ENCODE results near the gene KRT72.
"Not testable (repeated sequence)": the region's sequence is repeated elsewhere in the genome, so short reads cannot be mapped to it uniquely, and the experiment has no call there.

The KRT72 gene

GRCh38 chr12:52606096-52606495 is 4.8 kb upstream of the KRT72 start:
- no peak for DNase-seq

- no peak for DNase-seq
These were observed 4.3 kb upstream of the KRT72 start for GRCh38 chr12:52605542-52605941.

GRCh38 chr12:52604859-52605258 is 3.6 kb upstream of the KRT72 start:
- DNase-seq, result no peak

- DNase-seq, result no peak
These were observed 2.1 kb upstream of the KRT72 start for GRCh38 chr12:52603314-52603713.

GRCh38 chr12:52602552-52602951 is 1.3 kb upstream of the KRT72 start:
- no peak for DNase-seq

DNA sequence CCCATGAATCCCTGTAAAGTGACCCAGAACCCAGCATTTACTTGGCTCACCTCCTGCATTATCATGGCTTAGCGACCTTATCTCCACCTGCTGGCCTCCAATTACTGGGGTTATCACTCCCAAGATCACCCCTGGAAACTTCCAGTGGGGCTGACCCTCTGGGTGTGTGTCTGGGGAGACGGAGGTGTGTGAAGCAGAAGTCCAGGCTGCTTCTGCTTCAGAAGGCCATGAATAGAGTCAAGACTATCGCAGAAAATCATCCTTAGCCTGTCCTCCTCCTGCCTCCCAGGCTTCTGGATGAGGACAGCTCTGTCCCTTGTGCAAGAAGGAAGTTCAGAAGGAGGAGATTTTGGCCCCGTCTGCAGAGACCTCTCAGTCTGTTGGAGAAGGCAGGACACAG is 408 bp upstream of the KRT72 start:
- DNase-seq, result no peak

GRCh38 chr12:52600475-52600874 is 788 bp downstream of the KRT72 start:
- DNase-seq, result no peak

DNA sequence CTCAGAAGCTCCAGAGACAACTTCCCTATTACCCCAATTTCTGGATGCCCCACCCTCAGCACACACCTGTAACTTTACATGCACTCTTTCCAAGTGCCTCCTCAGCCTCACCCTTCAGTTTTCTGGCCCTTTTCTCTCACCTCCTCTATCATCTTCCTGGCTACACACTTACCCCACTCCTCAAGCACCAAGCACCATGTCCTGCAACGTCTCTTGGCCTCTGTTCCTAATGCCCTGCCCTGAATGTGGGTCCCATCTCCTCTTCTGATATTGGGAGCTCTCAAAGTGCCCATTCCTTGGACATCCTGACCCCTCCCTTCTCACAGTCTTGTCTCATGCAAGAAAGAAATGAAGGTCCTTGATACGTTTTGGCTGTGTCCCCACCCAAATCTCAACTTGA is 1.2 kb downstream of the KRT72 start:
- no peak for DNase-seq

GRCh38 chr12:52598966-52599365 is 2.3 kb downstream of the KRT72 start:
- DNase-seq, result no peak

- not testable (repeated sequence) for DNase-seq
These were observed 7.0 kb downstream of the KRT72 start for GRCh38 chr12:52594237-52594636.

- DNase-seq, result peak; percentile 16
These were observed 9.7 kb downstream of the KRT72 start for GRCh38 chr12:52591521-52591920.

- no peak for DNase-seq
These were observed 11.2 kb downstream of the KRT72 start for GRCh38 chr12:52590021-52590420.

DNA sequence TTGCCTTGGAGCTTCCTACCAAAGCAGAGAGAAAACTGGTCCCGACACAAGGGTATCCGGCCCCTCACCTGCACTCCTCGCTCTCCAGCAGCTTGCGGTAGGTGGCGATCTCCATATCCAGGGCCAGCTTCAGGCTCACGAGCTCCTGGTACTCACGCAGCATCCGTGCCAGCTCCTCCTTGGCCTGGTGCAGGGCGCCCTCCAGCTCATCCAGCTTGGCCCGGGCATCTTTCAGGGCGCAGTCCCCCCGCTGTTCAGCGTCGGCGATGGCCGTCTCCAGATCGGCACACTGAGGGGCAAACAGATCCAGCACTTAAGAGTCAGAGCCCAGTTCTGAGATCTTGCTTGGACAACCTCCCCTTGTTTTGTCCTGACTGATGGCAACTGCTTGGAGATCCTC is 13.7 kb downstream of the KRT72 start:
- no peak for DNase-seq

- no peak for DNase-seq
These were observed 15.3 kb downstream of the KRT72 start for GRCh38 chr12:52585946-52586345.

DNA sequence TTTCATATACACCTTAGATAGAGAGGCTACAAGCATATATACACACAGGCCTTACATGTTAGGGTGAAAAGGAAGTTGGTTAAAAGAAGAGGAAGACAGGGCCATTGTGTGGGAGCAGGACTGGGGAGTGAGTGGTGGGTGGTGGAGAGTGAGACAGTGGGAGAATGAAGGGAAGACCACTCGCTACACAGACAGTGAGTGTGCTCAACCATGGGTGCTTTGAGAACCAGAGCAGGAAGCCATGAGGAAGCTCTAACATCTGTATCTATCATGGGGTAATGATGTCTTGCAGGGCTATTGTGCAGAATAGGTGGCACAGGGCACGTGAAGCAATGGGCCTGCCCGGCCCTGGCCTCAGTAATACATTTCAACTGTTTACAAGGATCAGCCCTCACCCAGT is 16.2 kb downstream of the KRT72 start:
- DNase-seq, result no peak

DNA sequence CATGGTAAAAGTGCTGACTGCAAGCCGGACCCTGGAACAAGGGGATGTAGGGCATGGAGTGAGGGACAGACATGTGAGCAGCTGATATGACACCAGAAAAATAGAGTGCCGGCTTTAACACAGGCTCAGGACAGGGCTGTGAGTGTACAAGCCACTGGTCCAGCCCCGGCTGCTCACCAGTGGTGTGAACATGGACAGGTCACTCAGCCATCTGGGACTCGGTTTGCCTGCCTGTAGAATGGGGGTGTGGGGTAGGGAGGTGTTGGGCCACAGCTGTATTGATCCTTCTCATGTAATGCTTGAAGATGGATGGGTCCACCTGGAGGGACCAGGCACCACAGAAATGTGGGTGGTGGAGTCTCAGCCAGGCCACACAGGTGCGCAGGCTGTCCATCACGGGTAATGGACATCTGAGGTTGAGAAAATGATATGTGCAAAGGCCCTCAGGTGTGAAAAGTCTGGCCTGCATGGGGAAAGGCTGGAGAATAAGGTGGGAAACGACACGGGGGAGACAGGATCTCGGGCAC is 17.0 kb downstream of the KRT72 start:
- no peak for DNase-seq

DNA sequence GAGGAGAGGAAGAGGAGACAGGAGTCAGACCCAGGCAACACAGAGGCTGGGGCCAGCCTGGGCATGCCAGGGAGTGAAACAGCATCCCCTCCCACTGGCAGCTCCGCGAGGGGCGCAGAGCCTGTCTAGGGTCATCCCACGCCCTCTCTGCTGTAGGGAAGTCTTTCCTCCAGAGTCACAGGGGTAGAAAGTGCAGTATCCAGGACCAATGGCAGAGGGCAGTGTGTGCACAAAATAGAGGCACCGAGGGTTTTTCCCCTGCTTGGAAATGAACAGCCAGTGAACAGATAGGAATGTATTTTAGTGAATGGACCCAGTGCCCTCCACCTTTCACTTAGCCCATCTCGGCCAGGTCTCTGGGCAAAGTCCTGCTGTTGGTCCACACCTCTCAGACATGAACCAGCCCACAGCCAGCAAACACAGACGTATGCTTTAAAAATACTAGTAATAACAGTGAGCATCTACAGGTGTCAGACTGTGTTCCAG is 18.2 kb downstream of the KRT72 start:
- peak; percentile 66 for DNase-seq

DNA sequence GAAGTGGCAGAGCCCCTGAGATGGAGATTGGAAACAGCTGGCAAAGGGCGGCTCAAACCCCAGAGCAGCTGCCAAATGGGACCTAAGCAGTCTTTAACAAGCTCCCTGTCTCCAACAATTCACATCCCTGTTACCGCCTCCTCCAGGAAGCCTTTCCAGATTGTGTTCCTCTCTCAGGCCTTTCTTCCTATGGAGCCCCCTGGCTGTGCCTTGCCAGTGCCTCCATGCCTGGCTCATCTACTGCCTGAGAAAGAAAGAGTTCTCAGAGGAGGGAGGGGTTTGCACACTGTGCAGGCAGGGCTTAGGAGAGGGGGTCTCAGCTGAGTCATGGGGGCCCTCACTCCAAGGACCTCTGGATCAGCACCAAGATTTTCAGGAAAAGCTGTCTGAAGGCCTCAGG is 18.8 kb downstream of the KRT72 start:
- DNase-seq, result no peak

DNA sequence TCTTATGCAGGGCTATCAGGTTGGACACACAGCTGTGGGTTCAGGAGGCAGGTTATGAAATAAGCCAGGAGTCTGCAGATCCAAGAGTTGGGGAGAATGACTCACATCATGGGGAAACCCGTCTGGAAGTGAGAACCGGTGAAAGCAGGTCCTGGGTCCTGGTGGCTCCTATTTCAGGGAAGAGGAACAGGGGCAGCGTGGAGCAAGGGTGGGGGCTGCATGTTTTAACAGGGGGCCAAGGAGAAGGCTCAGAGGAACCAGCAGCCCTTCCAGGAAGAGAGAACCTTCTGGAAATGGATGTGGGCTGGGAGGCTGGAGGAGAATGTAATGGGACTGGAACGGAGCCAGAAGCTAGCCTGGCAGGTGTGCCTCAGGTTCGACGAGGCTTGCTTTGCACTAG is 19.8 kb downstream of the KRT72 start:
- no peak for DNase-seq

- no peak for DNase-seq
These were observed 20.2 kb downstream of the KRT72 start for GRCh38 chr12:52581066-52581465.

DNA sequence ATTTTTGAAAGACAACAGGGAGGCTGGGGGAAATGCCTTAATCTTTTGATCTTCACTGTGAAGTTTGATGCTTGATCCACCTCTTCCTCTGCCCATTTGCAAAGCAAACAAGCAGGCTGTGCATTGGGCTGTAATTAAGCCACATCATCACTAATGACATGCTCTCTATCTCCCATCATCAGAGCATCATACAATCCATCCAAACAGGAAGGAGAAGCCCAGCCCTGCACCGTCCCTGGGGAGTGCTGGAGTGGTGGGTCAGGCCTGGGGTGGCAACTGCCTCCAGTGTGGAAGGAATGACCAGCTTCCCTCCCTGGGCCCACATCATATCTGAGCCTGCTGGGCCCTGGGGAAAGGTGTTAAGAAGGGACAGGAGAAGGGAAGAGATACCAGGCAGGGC is 20.8 kb downstream of the KRT72 start:
- DNase-seq, result no peak

GRCh38 chr12:52579468-52580465 is 21.5 kb downstream of the KRT72 start:
- no peak for DNase-seq

DNA sequence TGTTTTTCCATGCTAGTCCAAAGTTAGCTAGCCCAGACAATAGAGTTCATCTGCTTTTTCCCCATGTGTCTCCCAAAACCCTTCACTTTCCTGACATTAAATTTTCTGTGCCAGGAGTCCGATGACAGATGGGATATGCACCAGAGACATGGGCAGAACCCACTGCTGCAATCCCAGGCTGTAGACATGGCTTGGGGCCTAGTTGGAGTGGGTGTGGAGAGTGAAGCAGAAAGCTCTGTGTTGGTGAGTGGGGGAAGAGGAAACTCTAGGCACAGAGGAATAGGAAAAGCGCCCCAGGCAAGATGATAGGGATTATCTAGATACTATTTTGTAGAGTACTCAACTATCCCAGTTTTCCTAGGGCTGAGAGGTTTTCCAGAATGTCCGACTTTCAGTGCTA is 22.8 kb downstream of the KRT72 start:
- peak; percentile 6 for DNase-seq

- peak; percentile 7 for DNase-seq
These were observed 23.9 kb downstream of the KRT72 start for GRCh38 chr12:52577316-52577715.
